ENCODE measurements around the gene PER1.

The PER1 gene

GRCh38 chr17:8138672-8139371 lies 13.4 kb downstream of the PER1 start:
- POLR2A ChIA-PET: interaction anchor here (1.0 to 5.8 kb wide), 7 partner anchors 14 to 243 kb away, joined by 3 to 53 read pairs (median 4); partner anchors contain the start of genes PER1 and SLC25A35
- peak; percentile 89 for DNase-seq (ENCODE audit: extremely low spot score)
- TF ChIP-seq L3MBTL2 (conservative IDR thresholded peaks at IDR 0.05) (peak; percentile 48; the same call in 1 of the 2 replicates), TARDBP (IDR thresholded peaks at IDR 0.05) (no peak), SUZ12 (IDR thresholded peaks at IDR 0.05) (no peak), PKNOX1 (IDR thresholded peaks at IDR 0.05) (0 out of 2 replicates have a peak, but pooled peaks have one; percentile 49), ELF4 (IDR thresholded peaks at IDR 0.05) (no peak), FOXM1 (IDR thresholded peaks at IDR 0.05; ENCODE audit: borderline replicate concordance) (no peak), ARNT (IDR thresholded peaks at IDR 0.05) (no peak), SP1 (IDR thresholded peaks at IDR 0.05) (no peak), BHLHE40 (IDR thresholded peaks at IDR 0.05; ENCODE audit: borderline replicate concordance) (no peak), HDGF (IDR thresholded peaks at IDR 0.05; ENCODE audit: borderline replicate concordance) (no peak), LEF1 (IDR thresholded peaks at IDR 0.05; ENCODE audit: borderline replicate concordance) (no peak), FOXK2 (IDR thresholded peaks at IDR 0.05) (no peak), ZNF384 (IDR thresholded peaks at IDR 0.05) (no peak), FOXA1 (IDR thresholded peaks at IDR 0.05) (no peak), NFRKB (IDR thresholded peaks at IDR 0.05) (no peak), CTBP1 (IDR thresholded peaks at IDR 0.05; ENCODE audit: borderline replicate concordance) (no peak)
- CTCF ChIA-PET: interaction anchor here (1.4 to 2.4 kb wide), 2 partner anchors 65 to 108 kb away, joined by 4 to 6 read pairs; partner anchors contain the start of gene CTC1

DNA sequence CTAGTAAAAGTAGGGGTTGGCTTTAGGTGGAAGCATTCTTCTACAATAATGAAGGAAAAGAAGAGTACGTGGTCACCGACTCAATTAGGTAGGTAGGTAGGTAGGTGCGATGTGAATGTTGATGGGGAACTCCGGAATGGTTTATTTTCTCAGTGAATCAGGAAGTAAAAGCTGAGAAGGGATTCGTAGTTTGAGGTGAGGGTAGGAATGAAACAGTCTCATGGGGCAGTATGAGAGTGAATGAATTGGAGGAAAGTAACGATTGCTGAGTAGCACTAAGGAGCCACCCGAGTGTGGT lies 13.9 kb downstream of the PER1 start:
- POLR2A ChIA-PET: interaction anchor here (1.0 to 5.8 kb wide), 6 partner anchors 14 to 244 kb away, joined by 3 to 53 read pairs (median 4); partner anchors contain the start of genes PER1 and SLC25A35
- CTCF ChIA-PET: interaction anchor here (0.7 to 2.4 kb wide), 4 partner anchors 19 to 109 kb away, joined by 4 to 7 read pairs (median 5); partner anchors contain the start of gene CTC1
- DNase-seq (ENCODE audit: extremely low spot score): no peak
- TF ChIP-seq L3MBTL2 (conservative IDR thresholded peaks at IDR 0.05) (0 out of 2 replicates have a peak, but pooled peaks have one; percentile 28), SP1 (IDR thresholded peaks at IDR 0.05) (no peak), ZNF384 (IDR thresholded peaks at IDR 0.05) (no peak), PKNOX1 (IDR thresholded peaks at IDR 0.05) (no peak), FOXM1 (IDR thresholded peaks at IDR 0.05; ENCODE audit: borderline replicate concordance) (no peak), ELF4 (IDR thresholded peaks at IDR 0.05) (no peak)

DNA sequence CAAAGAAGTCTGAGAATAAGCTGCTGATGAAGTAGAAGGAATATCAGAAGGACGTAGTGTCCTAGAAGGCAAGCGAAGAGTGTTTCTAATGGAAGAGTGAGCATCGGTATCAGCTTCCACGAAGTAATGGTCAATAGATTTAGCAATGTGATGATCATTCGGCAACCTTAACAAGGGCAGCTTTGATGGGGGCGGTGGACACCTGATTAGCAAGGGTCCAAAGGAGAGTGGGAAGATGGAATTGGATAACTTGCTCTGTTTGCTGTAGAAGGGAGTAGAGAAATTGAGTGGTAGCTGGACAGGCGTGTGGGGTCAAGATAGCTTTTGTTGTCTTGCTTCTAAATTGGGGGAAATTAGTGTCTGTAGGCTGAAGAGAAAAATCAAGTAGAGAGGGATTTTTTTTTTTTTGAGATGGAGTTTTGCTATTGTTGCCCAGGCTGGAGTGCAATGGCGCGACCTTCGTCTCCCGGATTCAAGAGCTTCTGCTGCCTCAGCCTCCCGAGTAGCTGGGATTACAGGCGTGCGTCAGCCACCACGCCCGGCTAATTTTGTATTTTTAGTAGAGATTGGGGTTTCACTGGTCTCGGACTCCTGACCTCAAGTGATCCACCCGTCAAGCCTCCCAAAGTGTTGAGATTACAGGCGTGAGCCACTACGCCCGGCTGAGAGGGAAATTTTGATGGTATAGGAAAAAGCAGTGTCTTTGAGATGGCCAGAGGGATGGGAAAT lies 14.4 kb downstream of the PER1 start:
- no peak for TF ChIP-seq ZNF384 (IDR thresholded peaks at IDR 0.05)
- POLR2A ChIA-PET: interaction anchor here (0.9 to 5.8 kb wide), 9 partner anchors 9 to 244 kb away, joined by 3 to 53 read pairs (median 4); partner anchors contain the start of genes AURKB, PER1 and SLC25A35
- no peak for DNase-seq (ENCODE audit: extremely low spot score)

DNA sequence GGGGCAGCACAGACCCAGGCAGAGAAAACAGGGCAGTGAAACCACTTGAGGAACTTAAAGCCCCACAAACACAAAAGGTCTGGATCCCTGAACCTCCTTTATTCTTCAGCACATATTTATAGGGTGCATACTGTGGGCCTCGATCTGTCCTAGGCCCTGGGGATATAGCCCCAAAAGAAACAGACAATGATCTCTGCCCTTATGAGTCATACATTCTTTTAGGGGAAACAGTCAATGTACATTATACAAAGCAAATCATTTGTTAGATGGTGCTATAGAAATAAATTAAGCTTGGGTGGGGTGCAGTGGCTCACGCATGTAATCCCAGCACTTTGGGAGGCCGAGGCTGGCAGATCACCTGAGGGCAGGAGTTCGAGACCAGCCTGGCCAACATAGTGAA lies 18.3 kb downstream of the PER1 start:
- CTCF ChIA-PET: interaction anchor here (0.9 kb wide), 1 partner anchor 73 kb away, joined by 3 read pairs; no protein-coding TSS in a partner anchor

More for the DNA sequence above, 14.4 kb downstream of the PER1 start:
- CTCF ChIA-PET: interaction anchor here (0.7 to 2.4 kb wide), 6 partner anchors 18 to 71 kb away, joined by 3 to 7 read pairs (median 4); no protein-coding TSS in a partner anchor

GRCh38 chr17:8133399-8133798 lies 18.8 kb downstream of the PER1 start:
- DNase-seq (ENCODE audit: extremely low spot score): no peak
- CTCF ChIA-PET: interaction anchor here (0.9 kb wide), 1 partner anchor 73 kb away, joined by 3 read pairs; no protein-coding TSS in a partner anchor
- POLR2A ChIA-PET: interaction anchor here (0.7 to 2.0 kb wide), 3 partner anchors 21 to 40 kb away, joined by 3 to 6 read pairs (median 4); no protein-coding TSS in a partner anchor
- no peak for TF ChIP-seq LEF1 (IDR thresholded peaks at IDR 0.05; ENCODE audit: borderline replicate concordance)
- TF ChIP-seq FOXA1 (IDR thresholded peaks at IDR 0.05): no peak
- no peak for TF ChIP-seq PKNOX1 (IDR thresholded peaks at IDR 0.05)
- no peak for TF ChIP-seq FOXM1 (IDR thresholded peaks at IDR 0.05; ENCODE audit: borderline replicate concordance)
- TF ChIP-seq SUZ12 (IDR thresholded peaks at IDR 0.05): no peak
- no peak for TF ChIP-seq ARNT (IDR thresholded peaks at IDR 0.05)

More for the DNA sequence above, 18.3 kb downstream of the PER1 start:
- POLR2A ChIA-PET: interaction anchor here (0.7 to 1.3 kb wide), 3 partner anchors 20 to 90 kb away, joined by 3 to 4 read pairs (median 4); no protein-coding TSS in a partner anchor
- DNase-seq (ENCODE audit: extremely low spot score): no peak
- TF ChIP-seq BHLHE40 (IDR thresholded peaks at IDR 0.05; ENCODE audit: borderline replicate concordance) (no peak), TARDBP (IDR thresholded peaks at IDR 0.05) (no peak), FOXA1 (IDR thresholded peaks at IDR 0.05) (no peak), SUZ12 (IDR thresholded peaks at IDR 0.05) (no peak), LEF1 (IDR thresholded peaks at IDR 0.05; ENCODE audit: borderline replicate concordance) (no peak)

GRCh38 chr17:8131844-8132441 lies 20.3 kb downstream of the PER1 start:
- TF ChIP-seq SUZ12 (IDR thresholded peaks at IDR 0.05) (no peak), PKNOX1 (IDR thresholded peaks at IDR 0.05) (no peak), L3MBTL2 (conservative IDR thresholded peaks at IDR 0.05) (no peak), TARDBP (IDR thresholded peaks at IDR 0.05) (no peak), BHLHE40 (IDR thresholded peaks at IDR 0.05; ENCODE audit: borderline replicate concordance) (no peak), ZNF384 (IDR thresholded peaks at IDR 0.05) (no peak), CTBP1 (IDR thresholded peaks at IDR 0.05; ENCODE audit: borderline replicate concordance) (no peak), FOXM1 (IDR thresholded peaks at IDR 0.05; ENCODE audit: borderline replicate concordance) (no peak), FOXK2 (IDR thresholded peaks at IDR 0.05) (no peak), NFRKB (IDR thresholded peaks at IDR 0.05) (no peak)
- no peak for DNase-seq (ENCODE audit: extremely low spot score)
- ChIA-PET POLR2A (interaction anchor here (1.0 to 2.0 kb wide), 2 partner anchors 25 to 42 kb away, joined by 4 to 6 read pairs; no protein-coding TSS in a partner anchor), CTCF (interaction anchor here (0.6 to 0.7 kb wide), 2 partner anchors 8 to 11 kb away, joined by 3 read pairs; partner anchors contain the start of gene HES7)
